ENCODE measurements around the gene FBXL19. TPM values are rescaled to one million over a fixed set of nuclear protein-coding genes. Genes with fewer than 3 reads are reported as not detected.
A peak's percentile ranks its signal among the peaks of the same experiment; 100 is the strongest.

Gene FBXL19, protein sequence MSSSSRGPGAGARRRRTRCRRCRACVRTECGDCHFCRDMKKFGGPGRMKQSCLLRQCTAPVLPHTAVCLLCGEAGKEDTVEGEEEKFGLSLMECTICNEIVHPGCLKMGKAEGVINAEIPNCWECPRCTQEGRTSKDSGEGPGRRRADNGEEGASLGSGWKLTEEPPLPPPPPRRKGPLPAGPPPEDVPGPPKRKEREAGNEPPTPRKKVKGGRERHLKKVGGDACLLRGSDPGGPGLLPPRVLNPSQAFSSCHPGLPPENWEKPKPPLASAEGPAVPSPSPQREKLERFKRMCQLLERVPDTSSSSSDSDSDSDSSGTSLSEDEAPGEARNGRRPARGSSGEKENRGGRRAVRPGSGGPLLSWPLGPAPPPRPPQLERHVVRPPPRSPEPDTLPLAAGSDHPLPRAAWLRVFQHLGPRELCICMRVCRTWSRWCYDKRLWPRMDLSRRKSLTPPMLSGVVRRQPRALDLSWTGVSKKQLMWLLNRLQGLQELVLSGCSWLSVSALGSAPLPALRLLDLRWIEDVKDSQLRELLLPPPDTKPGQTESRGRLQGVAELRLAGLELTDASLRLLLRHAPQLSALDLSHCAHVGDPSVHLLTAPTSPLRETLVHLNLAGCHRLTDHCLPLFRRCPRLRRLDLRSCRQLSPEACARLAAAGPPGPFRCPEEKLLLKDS
- 1 to 10 TPM; 3.0 to 4.8 TPM for total RNA-seq
- polyA plus RNA-seq: 1 to 10 TPM in 1 of 2 donors, under 1 TPM in 1; 0.31 to 2.4 TPM

DNA sequence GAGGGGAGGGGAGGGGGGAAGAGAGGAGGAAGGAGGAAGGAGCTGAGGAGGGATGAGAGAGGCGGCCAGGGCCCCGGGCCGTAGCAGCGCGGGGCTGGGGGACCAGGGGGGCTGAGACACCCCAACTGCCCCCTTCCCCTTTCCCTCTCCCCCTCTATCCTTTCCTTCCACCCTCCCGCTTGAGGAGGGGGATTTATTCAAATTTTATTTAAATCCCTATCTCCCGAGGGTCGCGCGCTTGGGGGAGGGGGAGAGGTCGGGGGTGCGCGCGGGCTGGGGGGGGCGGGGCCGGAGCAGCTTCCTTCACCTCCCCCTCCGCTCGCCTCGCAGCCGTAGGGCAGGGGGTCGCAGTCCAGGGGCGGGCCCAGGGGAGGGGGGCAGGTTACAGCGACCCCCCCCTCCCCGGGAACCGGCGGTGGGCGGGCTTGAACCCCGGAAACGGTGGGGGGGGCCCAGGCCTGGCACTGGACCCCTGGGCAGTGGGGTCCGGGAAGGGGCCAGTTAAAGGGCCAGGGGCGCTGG lies at the start of gene FBXL19:
Gene FBXL19 (plus strand): TSS at position 19 of the 522 bp plus-strand sequence. CDS start 2,183 bp downstream, outside the sequence.
- under 1% methylated on average over 31 of the region's 31 CpGs for WGBS
- peak within 1 kb of the TSS; percentile 72 to 86 (median 80) for H3K4me3 ChIP-seq (ENCODE audit: low read depth in 1 of 3, low read length in 3 of 3)
- H3K9ac ChIP-seq (ENCODE audit: low read depth in 1 of 2, low read length in 2 of 2): peak within 1 kb of the TSS; percentile 74 to 79
- TF ChIP-seq FOXA1 (IDR thresholded peaks at IDR 0.05) (no peak), NR2F2 (IDR thresholded peaks at IDR 0.05) (no peak), EGR1 (IDR thresholded peaks at IDR 0.05; ENCODE audit: low read depth in 2 of 2) (no peak), FOXA2 (IDR thresholded peaks at IDR 0.05) (no peak), RXRA (IDR thresholded peaks at IDR 0.05) (no peak), MAX (IDR thresholded peaks at IDR 0.05) (no peak), JUND (IDR thresholded peaks at IDR 0.05) (no peak), HNF4G (IDR thresholded peaks at IDR 0.05) (no peak), TAF1 (conservative IDR thresholded peaks at IDR 0.05) (no peak), HNF4A (conservative IDR thresholded peaks at IDR 0.05) (no peak), RAD21 (IDR thresholded peaks at IDR 0.05) (no peak), REST (IDR thresholded peaks at IDR 0.05) (no peak), GABPA (IDR thresholded peaks at IDR 0.05 in 1 of 2, conservative IDR thresholded peaks at IDR 0.05 in 1 of 2) (no peak), YY1 (IDR thresholded peaks at IDR 0.05) (no peak), ATF3 (IDR thresholded peaks at IDR 0.05) (no peak)
- TF ChIP-seq, protein P1, sequence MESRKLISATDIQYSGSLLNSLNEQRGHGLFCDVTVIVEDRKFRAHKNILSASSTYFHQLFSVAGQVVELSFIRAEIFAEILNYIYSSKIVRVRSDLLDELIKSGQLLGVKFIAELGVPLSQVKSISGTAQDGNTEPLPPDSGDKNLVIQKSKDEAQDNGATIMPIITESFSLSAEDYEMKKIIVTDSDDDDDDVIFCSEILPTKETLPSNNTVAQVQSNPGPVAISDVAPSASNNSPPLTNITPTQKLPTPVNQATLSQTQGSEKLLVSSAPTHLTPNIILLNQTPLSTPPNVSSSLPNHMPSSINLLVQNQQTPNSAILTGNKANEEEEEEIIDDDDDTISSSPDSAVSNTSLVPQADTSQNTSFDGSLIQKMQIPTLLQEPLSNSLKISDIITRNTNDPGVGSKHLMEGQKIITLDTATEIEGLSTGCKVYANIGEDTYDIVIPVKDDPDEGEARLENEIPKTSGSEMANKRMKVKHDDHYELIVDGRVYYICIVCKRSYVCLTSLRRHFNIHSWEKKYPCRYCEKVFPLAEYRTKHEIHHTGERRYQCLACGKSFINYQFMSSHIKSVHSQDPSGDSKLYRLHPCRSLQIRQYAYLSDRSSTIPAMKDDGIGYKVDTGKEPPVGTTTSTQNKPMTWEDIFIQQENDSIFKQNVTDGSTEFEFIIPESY (IDR thresholded peaks at IDR 0.05): no peak
- H3K27ac ChIP-seq (ENCODE audit: low read depth in 1 of 2, low read length in 2 of 2): peak within 1 kb of the TSS; percentile 96 to 98
- H3K36me3 ChIP-seq (ENCODE audit: control insufficient read depth in 4 of 4, insufficient read depth in 3 of 4, low read depth in 1 of 4, low read length in 3 of 4): no peaks in the 10 kb centered on the region
- peak; percentile 50 for DNase-seq (ENCODE audit: low spot score)
- H3K9me3 ChIP-seq (ENCODE audit: control insufficient read depth in 4 of 4, low read length in 3 of 4): no peaks in the 10 kb centered on the region
- H3K27me3 ChIP-seq (ENCODE audit: control insufficient read depth in 4 of 4, insufficient read depth in 4 of 4, low read length in 3 of 4): no peaks in the 10 kb centered on the region
- H3K4me1 ChIP-seq (ENCODE audit: control insufficient read depth in 4 of 4, insufficient read depth in 4 of 4, low read length in 3 of 4): peaks cover 4 to 9% (median 8%) of the 10 kb centered on the region in 4 donors
